Kidney epithelial cell (primary cell): ENCODE results near the gene C21orf58. TPM values are rescaled to one million over a fixed set of nuclear protein-coding genes. Genes with fewer than 3 reads are reported as not detected.
"Not testable (repeated sequence)": the region's sequence is repeated elsewhere in the genome, so short reads cannot be mapped to it uniquely, and the experiment has no call there.

Source experiments
- DNase-seq: peaks from one replicate; pipeline ENCODE4 v3.0.0-alpha.2; 2010; ENCODE audit warnings: low read depth
- H3K27me3 ChIP-seq: 2 replicates; pipeline ENCODE4 v1.6.0; 2011; ENCODE audit warnings: low read length; ENCODE audit not compliant: control insufficient read depth, insufficient read depth
- H3K36me3 ChIP-seq: 2 replicates; pipeline ENCODE4 v1.5.1; 2011; ENCODE audit warnings: low read length; ENCODE audit not compliant: control insufficient read depth, insufficient read depth
- H3K4me3 ChIP-seq: 2 replicates; pipeline ENCODE4 v1.5.1; 2011; ENCODE audit warnings: low read depth, mild to moderate bottlenecking, control low read depth, low read length
- CTCF ChIP-seq: IDR thresholded peaks from 2 replicates; pipeline ENCODE4 v1.5.1; 2011; ENCODE audit warnings: mild to moderate bottlenecking, moderate library complexity, low read length, control low read depth, inconsistent platforms; ENCODE audit not compliant: insufficient read depth, poor library complexity, severe bottlenecking
- total RNA-seq: library from RNA; depleted of rRNA; stranded (reverse); fragments of >200 nt; gene quantifications from 2 replicates; pipeline ENCODE4 v1.2.3, GENCODE V29; 2015

C21orf58 gene
- total RNA-seq, 1 donor from 2014 or later, result 1.5 TPM

GRCh38 chr21:46314441-46315020 is 9.1 kb downstream of the C21orf58 start:
- TF ChIP-seq CTCF, result no peak
- Histone ChIP-seq H3K27me3 (no peaks in the 10 kb centered on the region), H3K4me3 (no peak overlapping the region), H3K36me3 (no peaks in the 10 kb centered on the region)
- DNase-seq, result no peak

GRCh38 chr21:46312949-46313348 is 10.7 kb downstream of the C21orf58 start:
- H3K4me3 ChIP-seq, result no peak overlapping the region
- no peaks in the 10 kb centered on the region for H3K27me3 ChIP-seq
- H3K36me3 ChIP-seq, result no peaks in the 10 kb centered on the region
- TF ChIP-seq CTCF, result no peak
- DNase-seq, result no peak

GRCh38 chr21:46311568-46311967 is 12.1 kb downstream of the C21orf58 start:
- Histone ChIP-seq H3K4me3 (no peak overlapping the region), H3K36me3 (no peaks in the 10 kb centered on the region), H3K27me3 (no peaks in the 10 kb centered on the region)
- DNase-seq, result no peak
- no peak for TF ChIP-seq CTCF

GRCh38 chr21:46310260-46310659 is 13.4 kb downstream of the C21orf58 start:
- not testable (repeated sequence) for H3K27me3 ChIP-seq, H3K36me3 ChIP-seq, H3K4me3 ChIP-seq, DNase-seq

GRCh38 chr21:46308431-46308830 is 15.2 kb downstream of the C21orf58 start:
- H3K27me3 ChIP-seq, result no peaks in the 10 kb centered on the region
- no peak overlapping the region for H3K4me3 ChIP-seq
- TF ChIP-seq CTCF, result no peak
- DNase-seq, result no peak
- no peaks in the 10 kb centered on the region for H3K36me3 ChIP-seq

GRCh38 chr21:46307625-46308024 is 16.0 kb downstream of the C21orf58 start:
- H3K4me3 ChIP-seq, result no peak overlapping the region
- no peak for DNase-seq
- no peaks in the 10 kb centered on the region for H3K36me3 ChIP-seq
- TF ChIP-seq CTCF, result no peak
- H3K27me3 ChIP-seq, result no peaks in the 10 kb centered on the region
